H1 (cell line): Measurements from ENCODE around the gene PRR29. TPM values are rescaled to one million over a fixed set of nuclear protein-coding genes. Genes with fewer than 3 reads are reported as not detected.

ENCODE experiments used
- CBX5 ChIP-seq: fragments of 300-800, 300-1000 bp; sonication (generic); IDR thresholded peaks from 2 replicates; pipeline ENCODE4 v1.7.1; 2016; ENCODE audit warnings: antibody characterized with exemption, low read length, low read depth
- FOSL1 ChIP-seq: IDR thresholded peaks from 2 replicates; pipeline ENCODE4 v1.6.1; 2011; ENCODE audit warnings: mild to moderate bottlenecking, low read depth, low read length, moderate library complexity; ENCODE audit not compliant: insufficient read depth
- GABPA ChIP-seq: IDR thresholded peaks from 2 replicates; pipeline ENCODE4 v1.6.1; 2011; ENCODE audit warnings: mild to moderate bottlenecking, low read length, moderate library complexity, borderline replicate concordance; ENCODE audit not compliant: insufficient read depth
- KDM4A ChIP-seq: IDR thresholded peaks from one replicate; pipeline ENCODE4 v1.7.1; 2012; ENCODE audit warnings: low read depth, mild to moderate bottlenecking, moderate library complexity, low read length, inconsistent platforms; ENCODE audit not compliant: severe bottlenecking
- SAP30 ChIP-seq: fragments of 300-600 bp; sonication (generic); IDR thresholded peaks from 2 replicates; pipeline ENCODE4 v1.7.1; 2012; ENCODE audit warnings: low read length, moderate library complexity, mild to moderate bottlenecking, inconsistent platforms; ENCODE audit not compliant: insufficient read depth, insufficient replicate concordance
- polyA plus RNA-seq, 7 experiments: library from polyadenylated mRNA; depleted of rRNA in 3 of 7; stranded (reverse) in 5 of 7; unstranded in 2 of 7; fragments of >200 nt in 5 of 7; fragments of 200-250 nt in 2 of 7; gene quantifications; 1 replicate in 5 of 7; 2 replicates in 1 of 7; 4 replicates in 1 of 7; pipeline versions ENCODE4 v1.2.1 to v1.2.3, GENCODE V29; 2011 to 2013; ENCODE audit warnings: missing spikeins in 2 of 7, mixed read lengths in 2 of 7
- total RNA-seq: library from RNA; stranded (reverse); fragmentation: NEBNext Ultra II Directional; extraction: Animal tissue kit (Norgen Biotek cat#: 25700); gene quantifications from 2 replicates; pipeline ENCODE4 v1.2.1, GENCODE V29; 2021
- TF ChIP-seq, protein P1 (sequence below): fragments of 300-600 bp; sonication (generic); IDR thresholded peaks from 2 replicates; pipeline ENCODE4 v1.7.1; 2012; ENCODE audit warnings: low read length, moderate library complexity, mild to moderate bottlenecking, inconsistent platforms; ENCODE audit not compliant: insufficient replicate concordance

The PRR29 gene
- total and polyA plus RNA-seq, 2 of the 8 experiments (the other 6 are each of a cell fraction or from before 2014, with no cell fraction given), result 0.67 to 0.83 TPM

- TF ChIP-seq SAP30, result no peak
- no peak for TF ChIP-seq GABPA
- TF ChIP-seq KDM4A, result no peak
- no peak for TF ChIP-seq FOSL1
- TF ChIP-seq, protein P1, sequence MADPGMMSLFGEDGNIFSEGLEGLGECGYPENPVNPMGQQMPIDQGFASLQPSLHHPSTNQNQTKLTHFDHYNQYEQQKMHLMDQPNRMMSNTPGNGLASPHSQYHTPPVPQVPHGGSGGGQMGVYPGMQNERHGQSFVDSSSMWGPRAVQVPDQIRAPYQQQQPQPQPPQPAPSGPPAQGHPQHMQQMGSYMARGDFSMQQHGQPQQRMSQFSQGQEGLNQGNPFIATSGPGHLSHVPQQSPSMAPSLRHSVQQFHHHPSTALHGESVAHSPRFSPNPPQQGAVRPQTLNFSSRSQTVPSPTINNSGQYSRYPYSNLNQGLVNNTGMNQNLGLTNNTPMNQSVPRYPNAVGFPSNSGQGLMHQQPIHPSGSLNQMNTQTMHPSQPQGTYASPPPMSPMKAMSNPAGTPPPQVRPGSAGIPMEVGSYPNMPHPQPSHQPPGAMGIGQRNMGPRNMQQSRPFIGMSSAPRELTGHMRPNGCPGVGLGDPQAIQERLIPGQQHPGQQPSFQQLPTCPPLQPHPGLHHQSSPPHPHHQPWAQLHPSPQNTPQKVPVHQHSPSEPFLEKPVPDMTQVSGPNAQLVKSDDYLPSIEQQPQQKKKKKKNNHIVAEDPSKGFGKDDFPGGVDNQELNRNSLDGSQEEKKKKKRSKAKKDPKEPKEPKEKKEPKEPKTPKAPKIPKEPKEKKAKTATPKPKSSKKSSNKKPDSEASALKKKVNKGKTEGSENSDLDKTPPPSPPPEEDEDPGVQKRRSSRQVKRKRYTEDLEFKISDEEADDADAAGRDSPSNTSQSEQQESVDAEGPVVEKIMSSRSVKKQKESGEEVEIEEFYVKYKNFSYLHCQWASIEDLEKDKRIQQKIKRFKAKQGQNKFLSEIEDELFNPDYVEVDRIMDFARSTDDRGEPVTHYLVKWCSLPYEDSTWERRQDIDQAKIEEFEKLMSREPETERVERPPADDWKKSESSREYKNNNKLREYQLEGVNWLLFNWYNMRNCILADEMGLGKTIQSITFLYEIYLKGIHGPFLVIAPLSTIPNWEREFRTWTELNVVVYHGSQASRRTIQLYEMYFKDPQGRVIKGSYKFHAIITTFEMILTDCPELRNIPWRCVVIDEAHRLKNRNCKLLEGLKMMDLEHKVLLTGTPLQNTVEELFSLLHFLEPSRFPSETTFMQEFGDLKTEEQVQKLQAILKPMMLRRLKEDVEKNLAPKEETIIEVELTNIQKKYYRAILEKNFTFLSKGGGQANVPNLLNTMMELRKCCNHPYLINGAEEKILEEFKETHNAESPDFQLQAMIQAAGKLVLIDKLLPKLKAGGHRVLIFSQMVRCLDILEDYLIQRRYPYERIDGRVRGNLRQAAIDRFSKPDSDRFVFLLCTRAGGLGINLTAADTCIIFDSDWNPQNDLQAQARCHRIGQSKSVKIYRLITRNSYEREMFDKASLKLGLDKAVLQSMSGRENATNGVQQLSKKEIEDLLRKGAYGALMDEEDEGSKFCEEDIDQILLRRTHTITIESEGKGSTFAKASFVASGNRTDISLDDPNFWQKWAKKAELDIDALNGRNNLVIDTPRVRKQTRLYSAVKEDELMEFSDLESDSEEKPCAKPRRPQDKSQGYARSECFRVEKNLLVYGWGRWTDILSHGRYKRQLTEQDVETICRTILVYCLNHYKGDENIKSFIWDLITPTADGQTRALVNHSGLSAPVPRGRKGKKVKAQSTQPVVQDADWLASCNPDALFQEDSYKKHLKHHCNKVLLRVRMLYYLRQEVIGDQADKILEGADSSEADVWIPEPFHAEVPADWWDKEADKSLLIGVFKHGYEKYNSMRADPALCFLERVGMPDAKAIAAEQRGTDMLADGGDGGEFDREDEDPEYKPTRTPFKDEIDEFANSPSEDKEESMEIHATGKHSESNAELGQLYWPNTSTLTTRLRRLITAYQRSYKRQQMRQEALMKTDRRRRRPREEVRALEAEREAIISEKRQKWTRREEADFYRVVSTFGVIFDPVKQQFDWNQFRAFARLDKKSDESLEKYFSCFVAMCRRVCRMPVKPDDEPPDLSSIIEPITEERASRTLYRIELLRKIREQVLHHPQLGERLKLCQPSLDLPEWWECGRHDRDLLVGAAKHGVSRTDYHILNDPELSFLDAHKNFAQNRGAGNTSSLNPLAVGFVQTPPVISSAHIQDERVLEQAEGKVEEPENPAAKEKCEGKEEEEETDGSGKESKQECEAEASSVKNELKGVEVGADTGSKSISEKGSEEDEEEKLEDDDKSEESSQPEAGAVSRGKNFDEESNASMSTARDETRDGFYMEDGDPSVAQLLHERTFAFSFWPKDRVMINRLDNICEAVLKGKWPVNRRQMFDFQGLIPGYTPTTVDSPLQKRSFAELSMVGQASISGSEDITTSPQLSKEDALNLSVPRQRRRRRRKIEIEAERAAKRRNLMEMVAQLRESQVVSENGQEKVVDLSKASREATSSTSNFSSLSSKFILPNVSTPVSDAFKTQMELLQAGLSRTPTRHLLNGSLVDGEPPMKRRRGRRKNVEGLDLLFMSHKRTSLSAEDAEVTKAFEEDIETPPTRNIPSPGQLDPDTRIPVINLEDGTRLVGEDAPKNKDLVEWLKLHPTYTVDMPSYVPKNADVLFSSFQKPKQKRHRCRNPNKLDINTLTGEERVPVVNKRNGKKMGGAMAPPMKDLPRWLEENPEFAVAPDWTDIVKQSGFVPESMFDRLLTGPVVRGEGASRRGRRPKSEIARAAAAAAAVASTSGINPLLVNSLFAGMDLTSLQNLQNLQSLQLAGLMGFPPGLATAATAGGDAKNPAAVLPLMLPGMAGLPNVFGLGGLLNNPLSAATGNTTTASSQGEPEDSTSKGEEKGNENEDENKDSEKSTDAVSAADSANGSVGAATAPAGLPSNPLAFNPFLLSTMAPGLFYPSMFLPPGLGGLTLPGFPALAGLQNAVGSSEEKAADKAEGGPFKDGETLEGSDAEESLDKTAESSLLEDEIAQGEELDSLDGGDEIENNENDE, result no peak
- TF ChIP-seq CBX5, result no peak
These were observed 18.8 kb downstream of the PRR29 start (continued) for GRCh38 chr17:64016974-64017373.
